Cardiac fibroblast (primary cell): Measurements from ENCODE around the gene KIF1B.
"Not testable (repeated sequence)": the region's sequence is repeated elsewhere in the genome, so short reads cannot be mapped to it uniquely, and the experiment has no call there.

ENCODE experiments used
- DNase-seq, 2 donors: peaks; one replicate each; pipeline versions ENCODE4 v3.0.0 to v3.0.0-alpha.2; 2010; ENCODE audit warnings: low read depth in 2 of 2
- H3K4me3 ChIP-seq, 2 donors: replicated peaks in 1 of 2; 1 replicate in 1 of 2; 2 replicates in 1 of 2; pipeline ENCODE4 v1.5.1; 2011; ENCODE audit warnings: low read depth in 2 of 2, low read length in 2 of 2, mild to moderate bottlenecking in 2 of 2, moderate library complexity in 1 of 2
- CTCF ChIP-seq: IDR thresholded peaks from one replicate; pipeline ENCODE4 v1.5.1; 2011; ENCODE audit warnings: low read depth, mild to moderate bottlenecking, low read length, inconsistent platforms

Gene KIF1B

GRCh38 chr1:10415211-10415930, 205.0 kb downstream of the KIF1B start:
- no peak overlapping the region for H3K4me3 ChIP-seq
- peak; percentile 88 to 92 for DNase-seq
- no peak for TF ChIP-seq CTCF

DNA sequence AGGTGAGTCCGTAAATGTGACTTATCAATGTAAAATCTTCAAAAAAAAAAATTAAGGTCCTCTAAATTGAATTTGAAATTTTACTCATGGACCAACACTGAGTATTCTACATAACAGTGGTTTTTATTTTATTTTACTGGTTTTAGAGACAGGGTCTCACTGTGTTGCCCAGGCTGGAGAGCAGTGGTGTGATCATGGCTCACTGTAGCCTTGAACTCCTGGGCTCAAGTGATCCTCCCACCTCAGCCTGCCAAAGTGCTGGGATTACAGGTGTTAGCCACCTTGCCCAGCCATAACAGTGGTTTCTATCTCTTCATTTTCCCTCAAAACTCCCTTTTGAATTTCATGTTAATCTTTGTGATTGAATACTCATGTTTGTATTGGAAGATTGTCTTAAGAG, 205.6 kb downstream of the KIF1B start:
- DNase-seq, H3K4me3 ChIP-seq: not testable (repeated sequence)

- DNase-seq, H3K4me3 ChIP-seq: not testable (repeated sequence)
These were observed 208.4 kb downstream of the KIF1B start for GRCh38 chr1:10418741-10419140.

- TF ChIP-seq CTCF, result no peak
- no peak overlapping the region for H3K4me3 ChIP-seq
- DNase-seq, result no peak
These were observed 209.0 kb downstream of the KIF1B start for GRCh38 chr1:10419351-10419750.

GRCh38 chr1:10421637-10422036, 211.3 kb downstream of the KIF1B start:
- no peak for TF ChIP-seq CTCF

DNA sequence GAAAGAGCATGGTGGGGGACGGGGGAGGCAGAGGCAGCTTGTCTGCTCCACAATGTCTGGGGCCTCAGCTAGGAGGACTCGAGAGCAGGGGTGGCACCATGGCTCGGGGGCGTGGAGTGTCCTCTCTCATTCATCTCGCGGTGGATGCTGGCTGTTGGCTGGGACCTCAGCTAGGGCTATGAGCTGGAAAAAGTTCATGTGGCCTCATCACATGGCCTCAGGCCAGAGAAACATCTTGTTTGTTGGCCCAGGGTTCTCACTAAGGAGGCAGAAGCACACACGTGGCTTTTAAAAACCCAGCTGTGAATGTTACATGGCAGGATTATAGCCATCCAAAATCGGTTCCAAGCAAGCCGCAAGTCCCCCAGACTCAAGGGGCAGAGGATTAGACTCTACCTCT, 213.7 kb downstream of the KIF1B start:
- H3K4me3 ChIP-seq, result no peak overlapping the region
- peak; percentile 48 to 68 for DNase-seq
- no peak for TF ChIP-seq CTCF

More at GRCh38 chr1:10421637-10422036, 211.3 kb downstream of the KIF1B start:
- no peak overlapping the region for H3K4me3 ChIP-seq
- no peak for DNase-seq

- H3K4me3 ChIP-seq, result no peak overlapping the region
- DNase-seq, result no peak
- TF ChIP-seq CTCF, result no peak
These were observed 214.3 kb downstream of the KIF1B start for GRCh38 chr1:10424651-10425050.

GRCh38 chr1:10425826-10426534, 215.6 kb downstream of the KIF1B start:
- H3K4me3 ChIP-seq, DNase-seq: not testable (repeated sequence)

DNA sequence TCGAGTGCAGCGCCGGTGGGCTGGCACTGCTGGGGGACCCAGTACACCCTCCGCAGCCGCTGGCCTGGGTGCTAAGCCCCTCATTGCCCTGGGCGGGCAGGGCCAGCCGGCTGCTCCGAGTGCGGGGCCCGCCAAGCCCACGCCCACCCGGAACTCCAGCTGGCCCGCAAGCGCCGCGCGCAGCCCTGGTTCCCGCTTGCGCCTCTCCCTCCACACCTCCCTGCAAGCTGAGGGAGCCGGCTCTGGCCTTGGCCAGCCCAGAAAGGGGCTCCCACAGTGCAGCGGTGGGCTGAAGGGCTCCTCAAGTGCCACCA, 216.1 kb downstream of the KIF1B start:
- H3K4me3 ChIP-seq, DNase-seq: not testable (repeated sequence)
